GM18511 (cell line): ENCODE measurements around the gene ANKS1B.
"Not testable (repeated sequence)": the region's sequence is repeated elsewhere in the genome, so short reads cannot be mapped to it uniquely, and the experiment has no call there.

Source experiments
- ATAC-seq: cut with Tn5 transposase; IDR thresholded peaks from one replicate; pipeline ENCODE4 v1.9.1; 2021; ENCODE audit warnings: mild to moderate bottlenecking, moderate library complexity; ENCODE audit not compliant: unreplicated experiment

The ANKS1B gene

GRCh38 chr12:99709619-99710018 lies 275.1 kb downstream of the ANKS1B start:
- ATAC-seq: no peak

- no peak for ATAC-seq
These were observed 275.6 kb downstream of the ANKS1B start for GRCh38 chr12:99709116-99709515.

GRCh38 chr12:99707883-99708282 lies 276.9 kb downstream of the ANKS1B start:
- ATAC-seq: no peak

GRCh38 chr12:99706736-99707473 lies 277.8 kb downstream of the ANKS1B start:
- ATAC-seq: no peak

GRCh38 chr12:99704458-99704857 lies 280.3 kb downstream of the ANKS1B start:
- no peak for ATAC-seq

GRCh38 chr12:99704036-99704435 lies 280.7 kb downstream of the ANKS1B start:
- ATAC-seq: no peak

GRCh38 chr12:99700032-99700431 lies 284.7 kb downstream of the ANKS1B start:
- no peak for ATAC-seq

GRCh38 chr12:99695050-99695449 lies 289.7 kb downstream of the ANKS1B start:
- ATAC-seq: peak; percentile 57

GRCh38 chr12:99686142-99686541 lies 298.6 kb downstream of the ANKS1B start:
- ATAC-seq: no peak

- ATAC-seq: no peak
These were observed 304.5 kb downstream of the ANKS1B start for GRCh38 chr12:99680276-99680675.

GRCh38 chr12:99670635-99671034 lies 314.1 kb downstream of the ANKS1B start:
- no peak for ATAC-seq

GRCh38 chr12:99658671-99659349 lies 325.9 kb downstream of the ANKS1B start:
- no peak for ATAC-seq

- no peak for ATAC-seq
These were observed 335.2 kb downstream of the ANKS1B start for GRCh38 chr12:99649551-99649950.

GRCh38 chr12:99648183-99648582 lies 336.6 kb downstream of the ANKS1B start:
- no peak for ATAC-seq

GRCh38 chr12:99647453-99647852 lies 337.3 kb downstream of the ANKS1B start, which contains the start of gene GARIN6:
Gene GARIN6, plus strand, starts transcription at chr12:99647753. Its CDS starts 422 bp downstream, at chr12:99648175.
- ATAC-seq: no peak

- ATAC-seq: no peak
These were observed 340.1 kb downstream of the ANKS1B start for GRCh38 chr12:99644629-99645028.

GRCh38 chr12:99627459-99627858 lies 357.3 kb downstream of the ANKS1B start:
- no peak for ATAC-seq

- ATAC-seq: not testable (repeated sequence)
These were observed 360.1 kb downstream of the ANKS1B start for GRCh38 chr12:99624591-99624990.

GRCh38 chr12:99620159-99620479 lies 364.6 kb downstream of the ANKS1B start:
- ATAC-seq: no peak

GRCh38 chr12:99619389-99620158 lies 365.2 kb downstream of the ANKS1B start:
- ATAC-seq: peak; percentile 90

GRCh38 chr12:99618657-99619056 lies 366.1 kb downstream of the ANKS1B start:
- ATAC-seq: no peak

GRCh38 chr12:99611599-99611998 lies 373.1 kb downstream of the ANKS1B start:
- no peak for ATAC-seq
